MM.1S (cell line): ENCODE measurements around the gene CDC42BPA.

Experiments
- CTCF ChIP-seq: fragments of 300-600 bp; sonication (generic); IDR thresholded peaks from 2 replicates; pipeline ENCODE4 v1.5.1; 2016; ENCODE audit warnings: antibody characterized with exemption, low read length, mixed read lengths
- EZH2 ChIP-seq: fragments of 300-600 bp; sonication (generic); optimal IDR thresholded peaks from 2 replicates; pipeline ENCODE3; 2017; ENCODE audit warnings: low read depth, mild to moderate bottlenecking, antibody characterized with exemption, low read length, mixed read lengths

- no peak for TF ChIP-seq CTCF
- no peak for TF ChIP-seq EZH2
These were observed 331.7 kb downstream of the CDC42BPA start for GRCh38 chr1:226986496-226987178.
